Erythroblast (primary cell): Measurements from ENCODE around the gene SCAF4.

Experiments used
- DNase-seq, 2 experiments: peaks; one replicate each; lab custom pipeline; 2025; lab: John Stamatoyannopoulos, UW
- GATA1 ChIP-seq: IDR thresholded peaks from 2 replicates; pipeline ENCODE4 v1.6.1; 2011; ENCODE audit warnings: low read depth, mild to moderate bottlenecking, control low read depth, low read length, moderate library complexity
- POLR2A ChIP-seq: IDR thresholded peaks from 2 replicates; pipeline ENCODE4 v1.6.1; 2011; ENCODE audit warnings: mild to moderate bottlenecking, low read length

SCAF4 gene

DNA sequence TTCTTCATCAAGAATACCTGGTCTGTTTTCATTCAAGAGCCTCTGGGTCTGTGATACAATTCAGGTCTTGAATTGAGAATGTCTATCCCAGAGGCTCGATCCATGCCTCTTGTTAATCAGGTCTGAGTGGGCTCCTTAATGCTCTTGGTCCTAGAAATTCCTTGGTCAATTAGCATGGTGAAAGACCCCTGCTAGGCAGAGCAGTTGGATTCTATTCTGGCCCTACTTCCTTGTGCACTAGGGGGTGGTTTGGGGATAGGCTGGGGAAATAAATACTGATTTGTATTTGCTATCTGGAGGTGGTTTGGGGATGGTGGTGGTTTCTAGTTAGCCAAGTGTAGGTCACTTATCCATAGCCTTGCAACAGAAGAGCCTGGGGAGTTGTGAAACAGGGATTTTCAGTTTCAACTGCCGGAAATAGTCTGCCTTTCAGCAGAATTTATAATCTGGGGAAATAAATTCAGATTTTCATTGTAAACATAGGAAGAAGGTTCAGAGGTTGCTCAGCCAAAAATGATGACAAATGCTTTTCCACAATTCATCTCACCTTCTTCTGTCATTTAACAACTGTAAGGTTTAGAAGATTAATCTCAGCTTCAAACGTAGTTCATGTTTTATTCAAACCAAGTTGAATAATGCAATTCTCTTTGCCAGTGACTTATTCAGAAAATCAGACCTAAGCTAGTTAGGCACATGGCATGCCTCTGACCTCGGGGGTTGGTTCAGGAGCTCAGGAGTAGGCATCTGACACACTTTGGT lies 22.2 kb upstream of the SCAF4 start:
- TF ChIP-seq GATA1: no peak
- DNase-seq: no peak

- DNase-seq: no peak
Measured at GRCh38 chr21:31752967-31753366, 21.0 kb upstream of the SCAF4 start.

GRCh38 chr21:31752352-31752751 lies 20.4 kb upstream of the SCAF4 start:
- DNase-seq: no peak
- no peak for TF ChIP-seq POLR2A
- no peak for TF ChIP-seq GATA1

More at GRCh38 chr21:31752967-31753366, 21.0 kb upstream of the SCAF4 start:
- TF ChIP-seq GATA1 (no peak), POLR2A (no peak)

- DNase-seq: no peak
- TF ChIP-seq GATA1 (no peak), POLR2A (no peak)
Measured at GRCh38 chr21:31750843-31751242, 18.9 kb upstream of the SCAF4 start.

- no peak for DNase-seq
- TF ChIP-seq GATA1 (no peak), POLR2A (no peak)
Measured at GRCh38 chr21:31744182-31744800, 12.4 kb upstream of the SCAF4 start.

DNA sequence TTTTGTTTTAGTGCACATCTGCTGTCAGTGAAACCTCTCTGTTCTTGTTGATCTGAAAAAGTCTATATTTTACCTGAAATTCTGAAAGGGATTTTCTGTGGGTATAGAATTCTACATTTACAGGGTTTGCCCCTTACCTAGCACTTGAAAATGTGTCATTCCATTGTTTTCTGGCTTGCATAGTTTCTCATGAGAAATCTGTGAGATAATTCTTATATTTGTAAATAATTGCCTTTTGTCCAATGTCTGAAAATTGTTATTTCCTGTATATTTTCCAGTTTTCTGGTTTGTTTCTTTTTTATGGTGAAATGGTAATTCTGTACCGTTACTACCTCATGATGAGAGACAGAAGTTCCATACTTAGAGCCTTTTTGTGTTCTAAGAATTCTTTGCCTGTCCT lies 11.8 kb upstream of the SCAF4 start:
- no peak for DNase-seq
- TF ChIP-seq POLR2A: no peak
- TF ChIP-seq GATA1: no peak

- no peak for DNase-seq
- TF ChIP-seq GATA1 (no peak), POLR2A (no peak)
Measured at GRCh38 chr21:31741116-31741515, 9.2 kb upstream of the SCAF4 start.

- peak; percentile 68 to 76 for DNase-seq
Measured at GRCh38 chr21:31737586-31738397, 5.9 kb upstream of the SCAF4 start.

- DNase-seq: peak; percentile 58 to 83
- TF ChIP-seq POLR2A: no peak
- TF ChIP-seq GATA1: no peak
Measured at GRCh38 chr21:31735511-31735992, 3.6 kb upstream of the SCAF4 start.

GRCh38 chr21:31733551-31734149 lies 1.7 kb upstream of the SCAF4 start:
- TF ChIP-seq GATA1 (no peak), POLR2A (no peak)
- DNase-seq: peak; percentile 55 to 63

DNA sequence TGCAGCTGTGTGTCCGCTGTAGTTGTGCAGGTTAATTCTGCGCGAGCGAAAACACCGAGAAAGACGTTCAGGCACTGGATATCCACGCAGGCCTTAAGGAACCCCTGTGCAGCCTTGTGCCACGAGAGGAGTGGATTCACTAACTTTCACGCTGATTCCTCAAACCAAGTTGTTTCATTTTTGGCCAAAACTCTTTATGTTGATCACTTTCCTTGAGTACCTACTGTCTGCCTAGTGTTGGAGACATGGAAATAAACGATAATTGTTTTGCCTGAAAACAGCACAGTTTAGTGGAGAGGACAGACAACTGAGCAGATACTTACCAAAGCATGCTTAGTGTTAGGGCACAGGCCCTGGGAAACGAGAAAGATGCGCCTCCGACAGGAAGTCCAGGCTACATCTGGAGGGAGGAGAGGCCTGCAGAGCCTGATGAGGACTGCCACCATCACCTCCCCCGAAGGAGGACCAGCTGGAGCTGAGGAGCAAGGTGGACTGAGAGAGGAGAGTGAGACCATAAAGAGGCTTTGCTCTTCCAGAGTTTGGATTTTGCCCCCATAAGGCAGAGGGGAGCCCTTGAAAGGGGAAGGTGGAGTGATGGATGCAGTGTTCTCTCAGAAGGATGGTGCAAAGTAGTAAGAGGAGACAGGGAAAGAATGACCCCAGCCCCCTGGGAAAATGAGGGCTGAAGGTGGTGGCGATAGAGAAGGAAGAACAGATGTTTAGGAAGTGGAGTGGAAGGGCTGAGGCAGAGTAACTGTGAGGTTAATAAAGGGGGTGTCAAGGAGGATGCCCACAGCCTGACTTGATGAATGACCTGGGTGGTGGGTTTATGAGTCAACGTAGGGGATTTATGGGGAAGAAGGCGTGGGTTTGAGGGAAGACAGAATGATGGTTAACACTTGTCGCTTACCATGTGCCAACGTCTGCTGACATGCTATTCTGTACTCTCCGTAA lies 956 bp upstream of the SCAF4 start:
- TF ChIP-seq GATA1 (no peak), POLR2A (no peak)
- DNase-seq: peak; percentile 64 to 70

GRCh38 chr21:31731056-31731856 lies 662 bp downstream of the SCAF4 start:
- peak; percentile 70 to 78 for DNase-seq
- TF ChIP-seq GATA1 (no peak), POLR2A (no peak)
